Inflammatory macrophage treated with lipopolysaccharide for 4 hours (primary cell): ENCODE results near the gene IL26.
A peak's percentile ranks its signal among the peaks of the same experiment; 100 is the strongest.
"Not testable (repeated sequence)": the region's sequence is repeated elsewhere in the genome, so short reads cannot be mapped to it uniquely, and the experiment has no call there.

Experiments used
- DNase-seq: peaks from one replicate; pipeline ENCODE4 v3.0.0-alpha.2; 2020

The IL26 gene

DNA sequence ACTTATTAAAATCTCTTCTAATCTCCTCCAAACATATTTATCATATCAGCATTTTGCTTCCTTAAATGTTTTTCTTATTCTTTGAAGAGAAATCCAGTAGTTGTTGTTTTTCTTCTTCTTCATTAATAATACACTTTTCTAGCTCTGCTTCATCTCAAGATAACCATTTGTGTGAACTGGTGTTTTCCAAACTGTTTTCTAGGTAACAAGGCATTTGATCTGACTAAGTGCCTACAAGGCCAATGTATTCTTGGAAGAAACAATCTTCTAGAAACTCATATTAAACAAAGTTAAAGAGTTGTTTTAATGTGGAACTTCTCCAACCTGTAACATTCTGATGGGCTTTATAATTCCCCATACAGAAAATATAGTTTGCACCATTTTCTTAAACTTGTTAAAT is 35.3 kb downstream of the IL26 start:
- DNase-seq: no peak

DNA sequence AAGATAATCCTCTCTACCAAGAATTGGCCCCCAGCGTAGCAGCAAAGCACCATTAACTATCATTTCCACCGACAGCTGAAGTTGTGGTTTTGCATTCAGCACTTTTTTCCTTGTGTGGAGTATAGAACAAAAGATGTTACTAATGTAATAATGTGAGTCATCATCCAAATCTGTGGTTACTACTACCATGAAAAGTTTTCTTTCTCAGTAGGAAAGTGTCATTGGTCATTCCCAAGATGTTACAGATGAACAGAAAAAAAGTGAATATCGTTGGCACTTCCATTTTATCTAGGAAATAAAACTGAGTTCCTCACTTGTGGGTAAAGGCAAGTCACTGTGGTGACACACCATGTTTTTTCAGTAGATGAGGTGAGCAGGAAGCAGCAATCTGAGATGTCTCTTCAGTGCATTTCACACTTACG is 35.8 kb downstream of the IL26 start:
- no peak for DNase-seq

DNA sequence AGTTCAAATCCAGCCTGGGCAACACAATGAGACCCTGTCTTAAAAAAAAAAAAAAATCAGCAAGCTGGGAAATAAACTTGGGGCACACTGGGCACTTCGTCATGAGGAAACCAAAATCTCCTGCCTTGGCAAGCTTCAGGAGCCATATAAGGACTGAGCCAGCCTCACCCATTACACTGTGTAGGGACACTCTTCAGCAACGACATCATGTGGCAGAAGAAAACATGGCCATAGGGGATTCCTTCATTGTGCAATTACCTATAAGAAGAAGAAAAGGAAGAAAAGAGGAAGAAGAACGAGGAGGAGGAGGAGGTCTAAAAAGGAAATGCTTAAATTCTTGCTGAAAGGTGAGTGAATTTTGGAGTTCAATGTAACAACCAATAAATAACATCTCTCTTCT is 40.0 kb downstream of the IL26 start:
- peak; percentile 36 for DNase-seq

DNA sequence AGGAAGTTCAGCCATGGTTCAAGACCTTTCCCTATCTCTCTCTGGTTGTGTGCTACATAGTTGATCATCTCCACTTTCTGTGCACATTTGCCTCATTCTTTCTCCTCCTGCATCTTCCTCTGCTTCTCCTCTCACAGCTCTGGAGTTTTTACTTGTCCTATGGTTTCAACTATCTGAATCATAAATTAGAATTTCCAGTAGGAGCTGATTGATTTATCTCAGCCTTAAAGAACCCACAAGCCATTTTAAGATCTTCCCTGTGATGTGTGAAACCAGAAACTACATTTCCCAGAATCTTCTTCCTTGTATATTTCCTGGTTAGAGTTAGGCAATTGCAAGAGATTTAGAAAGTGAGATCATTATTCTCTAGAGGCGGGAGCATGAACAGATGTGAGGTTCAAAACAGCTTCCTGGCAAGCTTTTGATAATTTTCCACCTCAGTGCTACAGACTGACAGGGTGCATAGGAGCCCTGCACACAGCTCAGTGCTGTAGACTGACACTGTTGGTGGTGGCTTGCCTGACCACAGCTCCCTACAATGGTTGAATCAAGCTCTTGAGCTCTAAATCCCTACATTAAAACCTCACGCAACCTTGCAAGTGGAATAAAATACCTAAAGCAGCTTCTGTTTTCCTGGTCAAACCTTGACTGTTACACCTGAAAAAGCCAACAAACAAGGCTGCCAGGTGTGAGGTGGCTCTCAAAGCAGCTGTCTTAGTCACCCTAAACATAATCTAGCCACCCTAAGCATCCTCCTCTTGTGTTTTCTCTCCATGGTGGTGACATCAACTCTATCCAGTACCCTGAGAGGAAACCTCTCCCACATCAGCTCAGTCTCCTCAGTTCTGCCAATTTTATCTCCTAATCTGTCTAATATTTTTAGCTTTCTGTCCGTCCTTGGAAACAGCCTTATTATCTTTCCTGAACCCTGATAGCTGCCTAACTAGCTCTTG is 44.5 kb downstream of the IL26 start:
- peak; percentile 12 for DNase-seq

- DNase-seq: no peak
These were observed 46.7 kb downstream of the IL26 start for GRCh38 chr12:68178774-68179439.

DNA sequence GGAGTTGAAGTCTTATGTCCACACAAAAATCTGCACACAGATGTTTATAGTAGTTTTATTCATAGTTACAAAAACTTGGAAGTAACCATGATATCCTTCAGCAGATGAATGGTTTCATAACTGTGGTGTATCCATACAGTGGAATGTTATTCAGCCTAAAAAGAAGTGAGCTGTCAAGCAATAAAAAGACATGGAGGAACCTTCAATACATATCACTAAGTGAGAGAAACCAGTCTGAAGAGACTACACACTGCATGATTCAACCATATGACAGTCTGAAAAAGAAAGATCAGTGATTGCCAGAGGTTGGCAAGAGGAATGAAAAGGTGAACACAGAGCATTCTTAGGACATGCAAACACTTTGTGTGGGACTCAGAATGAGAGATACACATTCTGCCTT is 47.4 kb downstream of the IL26 start:
- no peak for DNase-seq

GRCh38 chr12:68177562-68177961 is 48.0 kb downstream of the IL26 start:
- DNase-seq: no peak

GRCh38 chr12:68176257-68176656 is 49.4 kb downstream of the IL26 start:
- DNase-seq: no peak

GRCh38 chr12:68175557-68176061 is 50.0 kb downstream of the IL26 start:
- no peak for DNase-seq

DNA sequence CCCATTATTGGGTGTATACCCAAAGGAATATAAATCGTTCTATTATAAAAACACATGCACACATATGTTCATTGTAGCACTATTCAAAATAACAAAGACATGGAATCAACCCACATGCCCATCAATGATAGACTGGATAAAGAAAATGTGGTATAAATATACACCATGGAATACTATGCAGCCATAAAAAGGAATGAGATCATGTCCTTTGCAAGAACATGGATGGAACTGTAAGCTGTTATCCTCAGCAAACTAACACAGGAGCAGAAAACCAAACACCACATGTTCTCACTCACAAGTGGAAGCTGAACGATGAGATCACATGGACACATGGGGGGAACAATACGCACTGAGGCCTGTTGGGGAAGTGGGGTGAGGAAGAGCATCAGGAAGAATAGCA is 50.8 kb downstream of the IL26 start:
- not testable (repeated sequence) for DNase-seq

DNA sequence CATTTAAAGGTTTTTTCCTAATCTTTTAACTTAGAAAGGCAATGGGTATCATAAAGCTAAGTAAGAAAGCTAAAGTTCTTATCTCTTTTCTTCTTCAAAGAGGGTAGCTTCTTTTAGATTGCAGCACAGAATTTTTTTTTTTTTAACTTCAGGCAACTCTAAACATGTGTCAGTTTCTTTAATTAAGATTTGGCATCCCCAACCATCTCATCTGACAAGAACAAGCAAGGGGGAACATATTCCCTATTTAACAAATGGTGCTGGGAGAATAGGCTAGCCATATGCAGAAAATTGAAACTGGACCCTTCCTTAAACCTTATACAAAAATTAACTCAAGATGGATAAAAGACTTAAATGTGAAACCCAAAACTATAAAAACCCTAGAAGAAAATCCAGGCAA is 51.8 kb downstream of the IL26 start:
- DNase-seq: no peak

- DNase-seq: no peak
These were observed 54.9 kb downstream of the IL26 start for GRCh38 chr12:68170726-68171125.

DNA sequence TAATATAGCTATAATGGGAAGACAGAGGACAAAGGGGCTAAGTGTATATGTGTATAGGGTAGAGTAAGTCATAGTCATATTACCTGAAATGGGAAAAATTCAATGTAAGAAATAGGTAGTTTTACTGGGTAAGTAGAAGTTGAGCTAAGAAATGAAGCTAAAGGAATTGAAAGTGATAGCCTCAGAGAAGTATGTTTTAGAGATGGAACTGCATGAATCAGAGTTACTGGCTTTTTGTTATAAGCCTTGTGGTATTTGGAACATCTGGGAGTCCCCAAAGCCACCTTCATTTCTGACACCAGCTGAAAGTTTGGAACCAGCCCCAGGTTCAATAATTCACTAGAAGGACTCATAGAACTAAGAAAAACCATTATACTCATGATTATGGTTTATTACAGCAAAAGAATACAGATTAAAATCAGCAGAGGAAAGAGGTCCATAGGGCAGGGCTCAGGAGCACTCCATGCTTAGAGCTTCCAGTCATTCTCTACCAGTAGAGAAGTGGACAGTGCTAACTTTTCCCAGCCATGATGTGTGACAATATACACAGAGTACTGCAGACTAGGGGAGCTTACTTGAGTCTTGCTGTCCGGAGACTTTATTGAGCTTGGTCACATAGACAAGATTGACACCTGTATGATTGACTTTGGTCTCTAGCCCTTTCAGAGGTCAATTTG is 56.3 kb downstream of the IL26 start:
- DNase-seq: no peak

- no peak for DNase-seq
These were observed 59.2 kb downstream of the IL26 start for GRCh38 chr12:68166317-68166831.

DNA sequence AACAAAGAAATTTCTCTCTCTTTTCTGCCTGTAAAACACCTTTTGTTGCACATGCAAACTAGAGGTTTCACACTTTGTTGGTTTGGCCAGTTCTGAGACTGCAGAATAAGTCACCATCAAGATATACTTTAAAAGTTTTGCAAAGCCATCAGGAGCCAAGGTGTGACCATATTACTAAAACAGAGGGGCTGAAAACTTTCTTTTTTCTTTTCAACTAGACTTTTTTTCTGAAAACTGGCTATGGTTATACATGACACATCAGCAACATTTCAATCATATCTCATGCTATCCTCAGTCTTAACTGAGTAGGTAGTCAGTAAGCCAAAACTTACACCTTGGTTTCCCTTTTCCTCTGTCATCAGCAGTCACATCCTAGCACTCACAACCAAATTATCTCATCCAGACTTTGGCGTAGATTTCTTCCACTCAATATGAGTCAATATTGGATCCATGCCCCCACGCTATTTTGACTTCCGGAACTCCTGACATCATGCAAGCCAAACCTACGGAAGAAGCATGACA is 62.0 kb downstream of the IL26 start:
- DNase-seq: no peak

- no peak for DNase-seq
These were observed 63.2 kb downstream of the IL26 start for GRCh38 chr12:68162374-68162773.

- no peak for DNase-seq
These were observed 65.8 kb downstream of the IL26 start, which contains the start of gene IFNG for GRCh38 chr12:68159681-68160304. TSS of gene IFNG (minus strand) at chr12:68159740. CDS start at chr12:68159615, 125 bp downstream.

GRCh38 chr12:68158432-68158831 is 67.2 kb downstream of the IL26 start:
- peak; percentile 20 for DNase-seq

GRCh38 chr12:68157380-68157779 is 68.2 kb downstream of the IL26 start:
- no peak for DNase-seq

DNA sequence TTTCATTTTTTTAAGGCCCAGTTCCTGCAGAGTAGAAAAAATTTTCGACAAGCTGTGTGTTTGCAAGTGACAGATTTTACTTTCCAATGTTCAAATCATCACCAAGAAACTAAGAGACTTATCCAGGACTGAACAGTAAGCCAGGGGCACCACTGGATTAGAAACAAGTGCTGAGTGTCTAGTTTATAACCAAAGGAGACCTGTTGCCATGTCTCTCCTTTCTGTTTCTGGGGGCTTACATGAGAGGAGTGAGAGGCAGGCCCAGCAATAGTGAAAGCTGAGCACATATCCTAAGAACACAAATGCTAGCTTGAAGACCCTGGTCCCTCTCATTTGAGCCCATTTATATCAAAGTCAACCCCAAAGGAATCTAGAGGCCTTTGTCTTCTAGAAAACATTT is 69.0 kb downstream of the IL26 start:
- DNase-seq: no peak

DNA sequence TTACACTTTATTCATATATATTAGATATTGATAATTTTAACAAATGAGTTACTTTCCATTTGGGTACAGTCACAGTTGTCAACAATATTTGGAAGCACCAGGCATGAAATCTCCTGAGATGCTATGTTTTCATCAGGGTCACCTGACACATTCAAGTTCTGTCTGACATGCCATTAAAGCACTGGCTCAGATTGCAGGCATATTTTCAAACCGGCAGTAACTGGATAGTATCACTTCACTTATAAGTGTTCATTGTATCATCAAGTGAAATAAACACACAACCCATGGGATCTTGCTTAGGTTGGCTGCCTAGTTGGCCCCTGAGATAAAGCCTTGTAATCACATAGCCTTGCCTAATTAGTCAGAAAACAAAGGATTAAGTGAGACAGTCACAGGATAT is 70.8 kb downstream of the IL26 start:
- no peak for DNase-seq
